OCI-LY7 (cell line): ENCODE results near the gene NFIA. TPM values are rescaled to one million over a fixed set of nuclear protein-coding genes. Genes with fewer than 3 reads are reported as not detected.
"Not testable (repeated sequence)": the region's sequence is repeated elsewhere in the genome, so short reads cannot be mapped to it uniquely, and the experiment has no call there.

Source experiments
- BruUV-seq: library from RNA; stranded (reverse); fragments of 400-500 nt; replicated peaks from 2 replicates; lab custom pipeline; 2021; lab: Mats Ljungman, UMichigan
- CTCF ChIA-PET: fragments of 300-600 bp; sonication (Branson Sonifier 250); formaldehyde crosslinking; loops from one replicate; lab custom pipeline; 2022; ENCODE audit warnings: antibody characterized with exemption; ENCODE audit not compliant: unreplicated experiment; lab: Charles Lee
- POLR2A ChIA-PET: fragments of 300-600 bp; sonication (Branson Sonifier 250); formaldehyde crosslinking; loops from one replicate; lab custom pipeline; 2022; ENCODE audit warnings: antibody characterized with exemption; lab: Charles Lee
- DNase-seq: peaks from one replicate; pipeline ENCODE4 v3.0.0-alpha.2; 2015; ENCODE audit warnings: low spot score
- H2AFZ ChIP-seq: fragments of 200-600 bp; sonication (generic), shearing (Covaris generic); 2 replicates; pipeline ENCODE4 v1.6.1; 2014; ENCODE audit warnings: mild to moderate bottlenecking, antibody characterized with exemption, low read length, moderate library complexity
- H3K27ac ChIP-seq: fragments of 200-600 bp; sonication (generic); 2 replicates; pipeline ENCODE4 v1.5.1; 2014; ENCODE audit warnings: mixed run types, low read depth, mild to moderate bottlenecking, moderate library complexity, low read length, inconsistent platforms; ENCODE audit not compliant: poor library complexity, severe bottlenecking
- H3K36me3 ChIP-seq: fragments of 200-600 bp; sonication (generic); 2 replicates; pipeline ENCODE4 v1.6.1; 2014; ENCODE audit warnings: mild to moderate bottlenecking, antibody characterized with exemption, low read length, moderate library complexity, mixed read lengths; ENCODE audit not compliant: insufficient read depth
- H3K4me1 ChIP-seq: fragments of 200-600 bp; sonication (generic); 2 replicates; pipeline ENCODE4 v1.5.1; 2014; ENCODE audit warnings: mild to moderate bottlenecking, low read length; ENCODE audit not compliant: insufficient read depth, poor library complexity, severe bottlenecking
- H3K4me2 ChIP-seq: fragments of 200-600 bp; sonication (generic); 2 replicates; pipeline ENCODE4 v1.6.1; 2014; ENCODE audit warnings: mild to moderate bottlenecking, low read length
- H3K4me3 ChIP-seq: fragments of 200-600 bp; sonication (generic); 2 replicates; pipeline ENCODE4 v1.5.1; 2014; ENCODE audit warnings: mild to moderate bottlenecking, low read depth, low read length; ENCODE audit not compliant: poor library complexity, severe bottlenecking
- H3K79me2 ChIP-seq: fragments of 200-600 bp; sonication (generic); 2 replicates; pipeline ENCODE4 v1.6.1; 2016; ENCODE audit warnings: low read depth, mild to moderate bottlenecking, low read length, moderate library complexity, mixed read lengths; ENCODE audit not compliant: insufficient read depth
- H3K9me2 ChIP-seq: fragments of 200-600 bp; sonication (generic); 2 replicates; pipeline ENCODE4 v1.6.1; 2016; ENCODE audit warnings: mild to moderate bottlenecking, low read length, mixed read lengths; ENCODE audit not compliant: insufficient read depth
- H3K9me3 ChIP-seq: fragments of 200-600 bp; sonication (generic); 2 replicates; pipeline ENCODE4 v1.6.1; 2014; ENCODE audit warnings: mild to moderate bottlenecking, mixed run types, low read length, mixed read lengths
- H4K20me1 ChIP-seq: fragments of 200-600 bp; sonication (generic); 2 replicates; pipeline ENCODE4 v1.6.1; 2014; ENCODE audit warnings: mild to moderate bottlenecking, antibody characterized with exemption, low read length, moderate library complexity, mixed read lengths; ENCODE audit not compliant: insufficient read depth
- EZH2phosphoT487 ChIP-seq: fragments of 200-600 bp; sonication (generic); IDR thresholded peaks from 2 replicates; pipeline ENCODE4 v1.6.1; 2018; ENCODE audit warnings: low read depth, borderline replicate concordance, mild to moderate bottlenecking, mixed run types, antibody characterized with exemption, low read length, moderate library complexity, mixed read lengths
- intact Hi-C: fragments of 100-400 bp; cut with micrococcal nuclease; formaldehyde crosslinking; loops from one replicate; pipeline ENCODE4 v1.10.0; 2022; ENCODE audit not compliant: unreplicated experiment
- total RNA-seq, 2 experiments: library from RNA; depleted of rRNA in 1 of 2; stranded (reverse); fragments of >200 nt in 1 of 2; shearing (Covaris generic) in 1 of 2; gene quantifications; 2 replicates each; pipeline ENCODE4 v1.2.3, GENCODE V29; 2014 to 2022
- TF ChIP-seq, protein P1 (sequence below): fragments of 200-600 bp; sonication (generic); conservative IDR thresholded peaks from 2 replicates; pipeline ENCODE4 v1.5.1; 2014; ENCODE audit warnings: mild to moderate bottlenecking, antibody characterized with exemption, low read length, moderate library complexity, mixed read lengths

NFIA gene
- total RNA-seq, 2 experiments from 2014 or later: 2.8 to 18.8 TPM

DNA sequence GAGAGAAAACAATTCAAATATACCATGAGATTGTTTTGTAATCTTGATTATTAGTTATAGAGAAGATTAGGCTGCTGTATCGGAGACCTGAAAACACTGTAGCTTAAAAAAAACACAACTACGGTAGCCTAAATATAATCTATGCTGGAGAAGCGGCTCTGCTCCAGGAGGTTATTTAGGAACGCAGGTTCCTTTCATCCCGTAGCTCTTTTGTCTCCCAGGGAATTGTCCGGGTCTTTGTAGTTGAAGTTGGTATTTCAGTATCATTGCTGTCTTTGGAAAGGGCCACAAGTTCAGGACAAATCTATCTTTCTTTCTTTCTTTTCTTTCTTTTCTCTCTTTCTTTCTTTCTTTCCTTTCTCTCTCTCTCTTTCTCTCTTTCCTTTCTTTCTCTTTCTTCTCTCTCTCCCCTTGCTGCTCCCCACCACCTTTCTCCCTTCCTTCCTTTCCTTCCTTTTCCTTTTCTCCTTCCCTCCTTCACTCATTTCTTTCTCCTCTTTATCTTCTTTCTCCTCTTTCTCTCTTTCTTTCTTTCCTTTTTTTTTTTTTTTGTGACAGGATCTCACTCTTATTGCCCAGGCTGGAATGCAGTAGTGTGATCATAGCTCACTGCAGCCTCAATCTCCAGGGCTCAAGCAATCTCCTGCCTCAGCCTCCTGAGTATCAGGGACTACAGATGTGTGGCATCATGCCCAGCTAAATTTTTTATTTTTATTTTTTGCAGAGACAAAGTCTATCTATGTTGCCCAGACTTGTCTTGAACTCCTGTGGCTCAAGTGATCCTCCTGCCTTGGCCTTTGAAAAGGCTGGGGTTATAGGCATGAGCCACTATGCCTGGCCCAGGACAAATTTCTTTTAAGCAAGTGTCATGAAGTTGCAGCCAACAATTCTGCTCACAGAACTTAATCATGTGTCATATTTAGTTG, 10.9 kb upstream of the NFIA start:
- Histone ChIP-seq H3K4me3 (no peak overlapping the region), H3K27ac (no peak overlapping the region), H4K20me1 (no peaks in the 10 kb centered on the region), H3K4me1 (peaks cover 6% of the 10 kb centered on the region), H3K36me3 (no peaks in the 10 kb centered on the region), H3K79me2 (no peaks in the 10 kb centered on the region), H3K9me2 (no peaks in the 10 kb centered on the region), H3K9me3 (no peaks in the 10 kb centered on the region), H3K4me2 (no peak overlapping the region), H2AFZ (no peak overlapping the region)
- no peak for DNase-seq
- ChIA-PET CTCF (interaction anchor here (0.5 kb wide), 1 partner anchor 13 kb away, joined by 4 read pairs; no protein-coding TSS in a partner anchor), POLR2A (interaction anchor here (0.9 kb wide), 1 partner anchor 11 kb away, joined by 4 read pairs; no protein-coding TSS in a partner anchor)
- intact Hi-C loops: no loop called here
- TF ChIP-seq EZH2phosphoT487: no peak
- TF ChIP-seq, protein P1, sequence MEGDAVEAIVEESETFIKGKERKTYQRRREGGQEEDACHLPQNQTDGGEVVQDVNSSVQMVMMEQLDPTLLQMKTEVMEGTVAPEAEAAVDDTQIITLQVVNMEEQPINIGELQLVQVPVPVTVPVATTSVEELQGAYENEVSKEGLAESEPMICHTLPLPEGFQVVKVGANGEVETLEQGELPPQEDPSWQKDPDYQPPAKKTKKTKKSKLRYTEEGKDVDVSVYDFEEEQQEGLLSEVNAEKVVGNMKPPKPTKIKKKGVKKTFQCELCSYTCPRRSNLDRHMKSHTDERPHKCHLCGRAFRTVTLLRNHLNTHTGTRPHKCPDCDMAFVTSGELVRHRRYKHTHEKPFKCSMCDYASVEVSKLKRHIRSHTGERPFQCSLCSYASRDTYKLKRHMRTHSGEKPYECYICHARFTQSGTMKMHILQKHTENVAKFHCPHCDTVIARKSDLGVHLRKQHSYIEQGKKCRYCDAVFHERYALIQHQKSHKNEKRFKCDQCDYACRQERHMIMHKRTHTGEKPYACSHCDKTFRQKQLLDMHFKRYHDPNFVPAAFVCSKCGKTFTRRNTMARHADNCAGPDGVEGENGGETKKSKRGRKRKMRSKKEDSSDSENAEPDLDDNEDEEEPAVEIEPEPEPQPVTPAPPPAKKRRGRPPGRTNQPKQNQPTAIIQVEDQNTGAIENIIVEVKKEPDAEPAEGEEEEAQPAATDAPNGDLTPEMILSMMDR: no peak
- BruUV-seq: no TSS peak

DNA sequence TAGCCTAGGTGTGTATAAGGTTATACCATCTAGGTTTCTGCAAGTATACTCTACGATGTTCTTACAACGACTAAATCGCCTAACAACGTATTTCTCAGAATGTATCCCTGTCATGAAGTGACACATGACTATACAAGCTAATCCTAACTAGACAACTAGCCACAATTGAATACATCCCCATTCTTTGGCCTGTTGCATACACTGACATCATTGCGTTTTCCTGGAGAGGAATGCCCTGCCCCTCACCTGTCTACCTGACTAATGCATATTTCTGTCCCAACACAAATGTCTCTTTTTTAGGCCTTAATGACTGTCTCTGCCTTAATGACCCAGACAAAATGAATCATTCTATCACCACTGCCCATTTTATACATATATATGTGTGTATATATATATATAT, 8.5 kb upstream of the NFIA start:
- CTCF ChIA-PET: no interaction called here
- no peak overlapping the region for H3K4me3 ChIP-seq
- H3K79me2 ChIP-seq: no peaks in the 10 kb centered on the region
- no peak for DNase-seq
- H2AFZ ChIP-seq: no peak overlapping the region
- TF ChIP-seq, protein P1: no peak
- TF ChIP-seq EZH2phosphoT487: no peak
- H3K4me2 ChIP-seq: no peak overlapping the region
- POLR2A ChIA-PET: interaction anchor here (0.6 kb wide), 2 partner anchors 12 to 25 kb away, joined by 3 to 4 read pairs; no protein-coding TSS in a partner anchor
- H3K4me1 ChIP-seq: peaks cover 16% of the 10 kb centered on the region
- H3K27ac ChIP-seq: no peak overlapping the region
- no peaks in the 10 kb centered on the region for H3K9me2 ChIP-seq
- no peaks in the 10 kb centered on the region for H4K20me1 ChIP-seq
- H3K36me3 ChIP-seq: no peaks in the 10 kb centered on the region
- intact Hi-C loops: no loop called here
- H3K9me3 ChIP-seq: no peaks in the 10 kb centered on the region
- no TSS peak for BruUV-seq

DNA sequence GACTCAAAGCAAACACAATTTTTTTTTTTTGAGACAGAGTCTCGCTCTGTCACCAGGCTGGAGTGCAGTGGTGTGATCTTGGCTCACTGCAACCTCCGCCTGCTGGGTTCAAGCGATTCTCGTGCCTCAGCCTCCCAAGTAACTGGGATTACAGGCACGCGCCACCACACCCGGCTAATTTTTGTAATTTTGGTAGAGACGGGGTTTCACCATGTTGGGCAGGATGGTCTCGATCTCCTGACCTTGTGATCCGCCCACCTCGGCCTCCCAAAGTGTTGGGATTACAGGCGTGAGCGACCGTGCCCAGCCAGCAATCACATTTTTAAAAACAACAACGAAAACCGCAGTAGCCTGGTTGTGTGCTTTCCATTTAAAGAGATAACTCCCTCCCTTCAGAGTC, 6.5 kb upstream of the NFIA start:
- H3K79me2 ChIP-seq, H3K4me3 ChIP-seq, H3K36me3 ChIP-seq, CTCF ChIA-PET, BruUV-seq, DNase-seq, H3K9me3 ChIP-seq, H3K9me2 ChIP-seq, H4K20me1 ChIP-seq: not testable (repeated sequence)
- Histone ChIP-seq H3K4me1 (peaks cover 36% of the 10 kb centered on the region), H2AFZ (peak overlapping the region; percentile 97; the same call in 1 of the 2 replicates), H3K4me2 (peak overlapping the region; percentile 79), H3K27ac (peak overlapping the region; percentile 91)
- intact Hi-C loops: loop anchor here (2.0 kb wide), 3 partner anchors 19 to 1361 kb away; partner anchors contain the start of genes TM2D1 and USP1
- POLR2A ChIA-PET: interaction anchor here (1.0 to 2.5 kb wide), 3 partner anchors 8 to 18 kb away, joined by 3 to 11 read pairs (median 4); no protein-coding TSS in a partner anchor
